ENCODE results near the gene ARHGDIB.

The ARHGDIB gene

DNA sequence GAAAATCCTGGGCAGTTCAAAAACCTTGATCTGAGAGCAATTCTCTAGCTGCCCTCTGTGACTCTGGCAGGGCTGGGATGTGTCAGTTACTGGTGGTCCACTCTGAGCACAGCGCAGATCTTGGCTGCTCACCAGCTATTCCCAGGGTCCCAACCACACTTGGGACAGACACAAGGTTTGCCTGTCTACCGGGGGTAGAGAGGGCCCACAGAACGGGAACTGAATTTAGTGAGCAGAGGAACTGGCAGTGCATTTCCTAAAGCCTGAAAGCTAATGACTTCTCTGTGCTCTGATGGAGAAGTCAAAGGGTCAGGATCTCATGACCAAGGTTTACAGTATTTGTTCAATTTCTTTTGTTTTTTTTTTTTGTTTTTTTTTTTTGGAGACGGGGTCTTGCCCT is 14.1 kb upstream of the ARHGDIB start:
- in situ Hi-C loops (cut with HindIII; ENCODE audit: low pct_unique_long_range_greater_than_20kb, low sequenced_read_pairs), result no loop called here
- no peak for TF ChIP-seq JUND (IDR thresholded peaks at IDR 0.05; ENCODE audit: low read depth)
- DNase-seq (ENCODE audit: low read depth in 1 of 2, low spot score in 1 of 2), result no peak

DNA sequence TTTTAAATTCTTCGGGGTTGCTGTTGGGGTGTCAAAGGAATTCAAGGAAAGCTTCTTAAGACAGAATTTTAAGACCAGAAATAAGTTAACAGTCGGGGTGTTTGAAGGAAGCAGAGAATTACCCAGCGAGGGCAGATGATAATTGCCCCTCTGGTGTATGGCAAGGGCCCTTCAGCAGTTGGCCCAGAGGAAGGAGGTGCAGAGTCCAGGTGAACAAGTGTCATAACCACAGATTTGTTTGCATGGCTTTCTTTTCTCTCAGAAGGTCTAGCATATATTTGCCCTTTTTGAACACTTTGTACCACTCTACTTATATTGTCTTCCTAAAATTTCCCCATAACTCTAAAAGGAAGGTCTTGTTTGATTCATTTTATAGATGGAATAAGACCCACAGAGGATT is 13.2 kb upstream of the ARHGDIB start:
- no peak for TF ChIP-seq JUND (IDR thresholded peaks at IDR 0.05; ENCODE audit: low read depth)
- no peak for DNase-seq (ENCODE audit: low read depth in 1 of 2, low spot score in 1 of 2)
- in situ Hi-C loops (cut with HindIII; ENCODE audit: low pct_unique_long_range_greater_than_20kb, low sequenced_read_pairs), result no loop called here

DNA sequence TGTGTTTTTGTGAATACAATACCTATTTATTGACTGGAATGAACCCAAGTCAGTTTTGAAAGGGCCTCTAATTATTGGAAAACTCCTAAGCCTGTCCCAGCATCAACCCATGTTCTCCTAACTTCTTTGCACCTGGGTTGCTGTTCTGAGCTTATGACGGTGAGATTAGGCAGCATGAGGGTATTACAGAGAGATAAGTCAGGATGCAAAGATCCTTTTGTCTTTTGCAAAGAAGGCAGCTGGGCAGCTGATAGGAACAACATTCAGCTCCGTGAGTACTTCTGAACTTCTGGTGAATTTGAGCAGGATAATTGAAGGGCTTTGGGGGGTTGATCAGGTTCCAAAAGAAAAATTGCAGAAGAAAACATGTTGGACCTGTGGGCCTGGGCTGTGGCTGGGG is 11.4 kb upstream of the ARHGDIB start, which contains the start of gene PDE6H:
Gene PDE6H, plus strand, starts transcription at position 227 of the 400 bp plus-strand sequence. CDS start 4,971 bp downstream, outside the sequence.
- in situ Hi-C loops (cut with HindIII; ENCODE audit: low pct_unique_long_range_greater_than_20kb, low sequenced_read_pairs), result no loop called here
- no peak for DNase-seq (ENCODE audit: low read depth in 1 of 2, low spot score in 1 of 2)

DNA sequence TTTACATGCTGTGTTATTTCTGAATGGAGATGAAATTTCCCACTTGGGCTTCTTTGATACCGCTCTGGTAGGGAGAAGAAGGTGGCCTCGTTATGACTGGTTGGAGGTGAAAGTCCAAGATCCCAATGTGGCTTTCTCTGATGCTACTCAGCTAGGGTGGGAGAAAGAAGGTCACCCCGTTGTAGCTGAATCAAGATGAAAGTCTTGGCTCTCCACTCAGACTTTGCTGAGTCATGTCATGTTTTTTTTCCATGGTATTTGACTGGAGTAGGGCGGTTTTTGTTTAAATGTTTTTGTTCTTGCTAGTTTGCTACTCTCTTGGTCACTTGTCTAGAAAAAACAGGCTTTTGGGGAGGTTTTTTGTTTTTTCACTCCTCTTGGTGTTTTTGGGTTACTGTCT is 9.1 kb upstream of the ARHGDIB start:
- no peak for TF ChIP-seq JUND (IDR thresholded peaks at IDR 0.05; ENCODE audit: low read depth)
- in situ Hi-C loops (cut with HindIII; ENCODE audit: low pct_unique_long_range_greater_than_20kb, low sequenced_read_pairs), result no loop called here

More for the DNA sequence above, 11.4 kb upstream of the ARHGDIB start, which contains the start of gene PDE6H:
- TF ChIP-seq JUND (IDR thresholded peaks at IDR 0.05; ENCODE audit: low read depth), result no peak

DNA sequence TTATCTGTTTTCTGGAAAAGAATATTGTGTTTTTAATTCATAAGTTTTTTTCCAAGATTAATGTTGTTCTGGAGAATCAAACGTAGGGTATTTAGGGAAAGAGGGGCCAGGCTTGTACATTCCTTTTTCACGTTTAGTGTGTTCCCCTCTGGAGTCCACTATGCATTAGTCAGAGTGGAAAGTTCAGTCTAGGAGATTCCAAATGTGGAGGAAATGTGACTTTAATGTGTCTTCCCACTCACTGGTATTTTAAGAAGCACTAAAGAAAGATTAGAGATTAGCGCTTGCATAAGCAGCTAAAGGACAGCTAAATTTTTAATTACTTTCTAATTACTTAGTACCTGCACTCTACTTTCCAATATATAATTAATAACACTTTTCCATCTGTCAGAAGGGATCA is 7.1 kb upstream of the ARHGDIB start:
- no peak for TF ChIP-seq JUND (IDR thresholded peaks at IDR 0.05; ENCODE audit: low read depth)
- DNase-seq (ENCODE audit: low read depth in 1 of 2, low spot score in 1 of 2), result no peak
- in situ Hi-C loops (cut with HindIII; ENCODE audit: low pct_unique_long_range_greater_than_20kb, low sequenced_read_pairs), result no loop called here

More for the DNA sequence above, 9.1 kb upstream of the ARHGDIB start:
- DNase-seq (ENCODE audit: low read depth in 1 of 2, low spot score in 1 of 2), result no peak

DNA sequence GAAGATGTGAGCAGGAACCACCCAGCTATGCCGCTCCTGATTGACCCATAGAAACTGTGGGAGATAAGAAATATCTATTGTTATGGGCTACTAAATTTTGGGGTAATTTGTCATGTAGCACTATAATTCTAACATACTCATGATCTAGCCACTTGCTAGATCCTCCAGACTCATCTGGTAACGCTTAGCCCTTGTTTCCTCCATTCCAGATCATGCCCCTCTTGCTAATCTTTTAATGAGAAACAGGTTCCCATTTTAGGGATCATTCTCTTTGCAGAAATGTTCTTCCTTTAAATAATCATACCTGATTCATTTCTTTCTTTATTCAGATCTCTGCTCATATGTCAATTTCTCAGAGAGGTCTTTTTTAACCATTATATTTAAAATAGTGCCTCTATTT is 3.8 kb upstream of the ARHGDIB start:
- no peak for DNase-seq (ENCODE audit: low read depth in 1 of 2, low spot score in 1 of 2)
- TF ChIP-seq JUND (IDR thresholded peaks at IDR 0.05; ENCODE audit: low read depth), result no peak
- in situ Hi-C loops (cut with HindIII; ENCODE audit: low pct_unique_long_range_greater_than_20kb, low sequenced_read_pairs), result no loop called here

DNA sequence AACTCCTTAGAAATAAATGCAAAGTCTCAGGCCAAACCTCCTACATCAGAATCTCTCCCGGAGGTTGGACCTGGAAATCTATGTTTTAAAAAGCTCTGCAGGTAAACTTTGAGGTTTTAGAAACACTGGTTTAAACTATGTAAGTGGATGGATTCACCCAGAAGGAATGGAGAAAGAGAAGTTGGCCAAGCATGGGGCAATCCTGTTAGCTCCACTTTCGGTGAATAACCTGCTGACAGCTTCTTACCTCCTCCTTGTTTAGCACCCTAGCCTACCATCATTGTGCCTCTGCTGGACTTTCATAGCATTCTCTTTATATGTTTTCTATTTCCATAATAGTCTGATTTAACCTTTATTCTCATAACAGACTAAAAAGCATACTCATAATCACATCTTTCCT is 3.0 kb upstream of the ARHGDIB start:
- no peak for TF ChIP-seq JUND (IDR thresholded peaks at IDR 0.05; ENCODE audit: low read depth)
- in situ Hi-C loops (cut with HindIII; ENCODE audit: low pct_unique_long_range_greater_than_20kb, low sequenced_read_pairs), result no loop called here
- no peak for DNase-seq (ENCODE audit: low read depth in 1 of 2, low spot score in 1 of 2)

DNA sequence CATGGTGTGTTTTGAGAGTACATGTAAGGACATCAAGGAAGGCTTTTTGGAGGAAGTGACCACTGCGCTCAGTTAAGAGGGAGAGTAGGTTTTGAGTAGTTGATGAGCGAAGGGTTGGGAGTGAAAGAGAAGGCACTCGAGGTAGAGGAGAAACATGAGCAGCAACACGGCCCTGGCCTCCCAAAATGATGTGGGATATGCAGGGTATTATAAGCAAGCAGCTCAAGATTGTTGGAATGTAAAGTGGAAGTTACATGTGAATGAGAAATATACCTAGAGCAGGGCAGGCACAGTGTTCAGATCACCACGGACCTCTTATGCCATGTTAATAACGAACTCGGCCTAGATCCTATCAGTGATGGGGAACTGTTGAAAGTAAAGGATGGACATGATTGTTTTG is 2.1 kb upstream of the ARHGDIB start:
- in situ Hi-C loops (cut with HindIII; ENCODE audit: low pct_unique_long_range_greater_than_20kb, low sequenced_read_pairs), result no loop called here
- no peak for TF ChIP-seq JUND (IDR thresholded peaks at IDR 0.05; ENCODE audit: low read depth)
- DNase-seq (ENCODE audit: low read depth in 1 of 2, low spot score in 1 of 2), result no peak

DNA sequence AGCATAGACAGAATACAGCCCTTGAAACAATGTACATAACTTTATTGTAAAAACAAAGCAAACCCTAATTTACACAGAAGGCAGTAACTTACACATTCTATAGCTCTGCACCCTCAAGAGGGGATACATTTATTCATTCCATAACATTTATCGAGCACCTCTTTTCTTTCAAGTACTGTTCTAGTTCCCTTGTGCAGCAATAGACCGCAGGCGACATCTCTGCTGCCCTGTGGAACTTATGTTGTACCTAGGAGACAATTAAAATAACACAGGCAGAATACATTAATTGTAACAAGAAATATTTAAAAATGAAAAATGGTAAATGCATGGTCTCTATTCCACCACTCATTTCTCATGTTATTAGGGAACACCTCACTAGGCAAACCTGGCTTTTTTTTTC is 1.4 kb upstream of the ARHGDIB start:
- in situ Hi-C loops (cut with HindIII; ENCODE audit: low pct_unique_long_range_greater_than_20kb, low sequenced_read_pairs), result no loop called here
- no peak for DNase-seq (ENCODE audit: low read depth in 1 of 2, low spot score in 1 of 2)
- TF ChIP-seq JUND (IDR thresholded peaks at IDR 0.05; ENCODE audit: low read depth), result no peak

DNA sequence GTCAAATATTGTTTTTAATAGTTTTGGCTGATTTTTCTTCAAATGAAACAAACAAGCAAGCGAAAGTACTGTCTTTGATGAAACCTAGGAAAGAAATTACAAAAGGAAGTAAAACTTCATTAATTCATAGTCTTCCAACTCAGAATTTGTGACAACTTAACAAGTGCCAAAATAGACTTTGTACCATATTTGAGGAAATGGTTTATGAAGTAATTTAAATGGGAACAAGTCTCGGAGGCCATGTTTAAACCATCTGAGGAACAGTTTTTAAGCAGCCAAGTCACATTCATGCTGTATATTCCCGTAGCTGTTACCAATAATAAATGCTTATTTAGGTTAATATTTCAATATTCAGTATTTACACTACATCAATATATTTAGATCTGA is 745 bp upstream of the ARHGDIB start:
- in situ Hi-C loops (cut with HindIII; ENCODE audit: low pct_unique_long_range_greater_than_20kb, low sequenced_read_pairs), result no loop called here
- no peak for DNase-seq (ENCODE audit: low read depth in 1 of 2, low spot score in 1 of 2)
- TF ChIP-seq JUND (IDR thresholded peaks at IDR 0.05; ENCODE audit: low read depth), result no peak

DNA sequence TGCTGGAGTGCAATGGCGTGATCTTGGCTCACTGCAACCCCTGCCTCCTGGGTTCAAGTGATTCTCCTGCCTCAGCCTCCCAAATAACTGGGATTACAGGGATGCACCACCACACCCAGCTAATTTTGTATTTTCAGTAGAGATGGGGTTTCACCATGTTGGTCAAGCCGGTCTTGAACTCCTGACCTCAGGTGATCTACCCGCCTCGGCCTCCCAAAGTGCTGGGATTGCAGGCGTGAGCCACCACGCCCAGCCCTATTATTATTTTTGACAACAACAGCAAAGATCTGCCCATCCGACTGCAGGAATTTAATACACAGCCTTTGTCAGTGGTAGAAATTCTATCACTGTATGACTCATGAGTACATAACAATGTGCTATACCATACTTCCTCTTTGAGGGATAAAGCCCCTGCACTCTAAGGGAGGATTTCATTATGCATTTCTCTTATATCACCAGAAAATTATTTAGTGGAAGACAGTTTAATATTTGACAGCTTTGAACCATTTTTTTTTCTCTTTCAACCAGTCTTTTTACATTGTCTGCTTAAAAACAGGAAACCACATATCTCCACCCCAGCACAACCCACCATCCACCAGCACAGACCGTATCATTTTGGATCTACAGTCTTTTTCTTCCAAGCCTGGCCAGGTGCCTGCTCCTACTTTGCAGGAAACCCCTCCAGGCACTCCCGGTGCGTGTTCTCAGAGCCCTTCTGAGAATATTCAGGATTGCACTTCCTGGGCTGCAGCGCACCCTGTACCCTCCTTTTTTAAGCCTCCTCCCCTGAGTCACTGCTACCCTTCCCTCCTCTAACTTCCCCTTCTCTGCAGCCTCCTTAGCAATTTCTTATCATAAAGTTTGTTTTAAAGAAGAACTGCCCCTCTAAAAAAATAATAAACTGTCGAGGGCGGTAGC is 594 bp downstream of the ARHGDIB start:
- no peak for TF ChIP-seq JUND (IDR thresholded peaks at IDR 0.05; ENCODE audit: low read depth)
- in situ Hi-C loops (cut with HindIII; ENCODE audit: low pct_unique_long_range_greater_than_20kb, low sequenced_read_pairs), result no loop called here
- DNase-seq (ENCODE audit: low read depth in 1 of 2, low spot score in 1 of 2), result peak in 1 of 2 experiments; percentile 30

DNA sequence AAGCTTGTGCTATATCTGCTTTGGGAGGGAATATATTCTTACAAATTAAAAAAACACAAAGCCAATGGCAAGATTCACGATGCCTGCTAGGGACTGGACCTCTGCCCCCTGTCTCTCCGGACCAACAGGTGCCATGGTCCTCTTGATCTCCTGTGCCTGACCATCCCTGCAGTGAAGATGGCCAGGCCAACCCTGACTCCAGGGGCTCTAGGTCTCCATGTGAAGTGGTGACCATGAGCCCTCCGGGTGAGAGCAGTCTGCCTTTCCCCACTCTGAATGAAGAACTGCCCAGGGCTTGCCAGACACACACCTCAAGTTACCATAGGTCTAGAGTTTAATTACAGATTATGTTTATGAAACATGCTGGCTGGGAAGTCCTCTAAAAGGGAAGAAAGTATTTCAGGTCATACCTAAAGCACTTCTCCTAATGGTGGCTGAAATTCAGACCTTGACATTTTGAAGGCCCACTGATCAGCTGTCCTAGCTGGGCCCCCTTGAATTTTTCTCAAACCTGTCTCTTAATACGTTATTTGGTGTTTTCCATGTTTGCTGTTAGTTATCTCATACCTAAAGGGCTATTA is 1.4 kb downstream of the ARHGDIB start:
- DNase-seq (ENCODE audit: low read depth in 1 of 2, low spot score in 1 of 2), result no peak
- no peak for TF ChIP-seq JUND (IDR thresholded peaks at IDR 0.05; ENCODE audit: low read depth)
- in situ Hi-C loops (cut with HindIII; ENCODE audit: low pct_unique_long_range_greater_than_20kb, low sequenced_read_pairs), result no loop called here

DNA sequence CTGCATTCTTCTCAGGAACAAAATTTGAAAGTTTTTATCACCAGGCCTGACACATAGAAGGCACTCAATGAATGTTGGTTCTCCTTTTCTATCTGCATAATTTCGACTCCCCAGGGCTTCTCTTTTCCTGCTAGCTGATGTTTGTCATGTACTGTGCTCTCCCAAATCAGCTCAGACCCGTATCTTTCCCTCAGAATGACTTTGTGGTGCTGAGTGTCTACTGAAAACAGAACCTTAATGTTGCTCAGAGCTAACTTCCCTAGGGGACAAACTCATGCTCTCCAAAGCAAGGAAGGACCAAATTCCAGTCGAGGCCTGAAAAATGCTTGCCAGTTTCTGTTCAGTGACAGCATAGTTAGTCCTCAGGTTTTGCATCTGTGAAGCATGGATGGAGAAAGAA is 1.9 kb downstream of the ARHGDIB start:
- no peak for TF ChIP-seq JUND (IDR thresholded peaks at IDR 0.05; ENCODE audit: low read depth)
- in situ Hi-C loops (cut with HindIII; ENCODE audit: low pct_unique_long_range_greater_than_20kb, low sequenced_read_pairs), result no loop called here
- DNase-seq (ENCODE audit: low read depth in 1 of 2, low spot score in 1 of 2), result no peak

All from T47D (cell line).